HG03469 (cell line): ENCODE results near the gene HDGFL2.
A peak's percentile ranks its signal among the peaks of the same experiment; 100 is the strongest.

Experiments used
- ATAC-seq: cut with Tn5 transposase; IDR thresholded peaks from one replicate; pipeline ENCODE4 v1.9.1; 2021; ENCODE audit warnings: mild to moderate bottlenecking, moderate library complexity, moderate number of reproducible peaks; ENCODE audit not compliant: unreplicated experiment

HDGFL2 gene

GRCh38 chr19:4444765-4445741 is 27.0 kb upstream of the HDGFL2 start:
- ATAC-seq = no peak

GRCh38 chr19:4445963-4446703 is 26.0 kb upstream of the HDGFL2 start:
- ATAC-seq = no peak

GRCh38 chr19:4446704-4447200 is 25.3 kb upstream of the HDGFL2 start:
- ATAC-seq = no peak

GRCh38 chr19:4447327-4448146 is 24.6 kb upstream of the HDGFL2 start:
- no peak for ATAC-seq

GRCh38 chr19:4448147-4448985 is 23.7 kb upstream of the HDGFL2 start:
- no peak for ATAC-seq

GRCh38 chr19:4449022-4449638 is 23.0 kb upstream of the HDGFL2 start:
- no peak for ATAC-seq

GRCh38 chr19:4449639-4450028 is 22.5 kb upstream of the HDGFL2 start:
- no peak for ATAC-seq

GRCh38 chr19:4452230-4452990 is 19.7 kb upstream of the HDGFL2 start:
- no peak for ATAC-seq

- no peak for ATAC-seq
Observed at GRCh38 chr19:4453232-4454179, 18.6 kb upstream of the HDGFL2 start.

GRCh38 chr19:4454747-4455718 is 17.1 kb upstream of the HDGFL2 start:
- ATAC-seq = no peak

- ATAC-seq = no peak
Observed at GRCh38 chr19:4455719-4456475, 16.2 kb upstream of the HDGFL2 start.

- no peak for ATAC-seq
Observed at GRCh38 chr19:4456476-4456842, 15.6 kb upstream of the HDGFL2 start.

- ATAC-seq = no peak
Observed at GRCh38 chr19:4456843-4457653, 15.0 kb upstream of the HDGFL2 start.

GRCh38 chr19:4457654-4458395 is 14.3 kb upstream of the HDGFL2 start, which contains the start of gene UBXN6:
TSS of gene UBXN6 (minus strand) at chr19:4457794. CDS start at chr19:4457697, 97 bp downstream.
- ATAC-seq = peak; percentile 85
